CD8-positive, alpha-beta memory T cell (primary cell): ENCODE results near the gene SNAPC2. TPM values are rescaled to one million over a fixed set of nuclear protein-coding genes. Genes with fewer than 3 reads are reported as not detected.

ENCODE experiments used
- CTCF ChIA-PET: fragments of 350-600 bp; sonication (Branson Sonifier 250); formaldehyde crosslinking; loops from one replicate; lab custom pipeline; 2021; ENCODE audit warnings: antibody characterized with exemption; lab: Charles Lee
- POLR2A ChIA-PET: fragments of 350-600 bp; sonication (Branson Sonifier 250); formaldehyde crosslinking; loops from one replicate; lab custom pipeline; 2021; ENCODE audit warnings: antibody characterized with exemption; lab: Charles Lee
- DNase-seq, 5 donors: peaks; one replicate each; pipeline versions ENCODE4 v3.0.0 to v3.0.0-alpha.2; 2020 to 2022; ENCODE audit warnings: mixed read lengths in 1 of 5
- H3K27ac ChIP-seq: one replicate; pipeline ENCODE4 v1.7.0; 2013; ENCODE audit warnings: low read depth, mild to moderate bottlenecking, low read length, moderate library complexity
- H3K27me3 ChIP-seq: 2 replicates; pipeline ENCODE4 v1.7.0; 2013; ENCODE audit warnings: low read length, mild to moderate bottlenecking; ENCODE audit not compliant: insufficient read depth, poor library complexity, severe bottlenecking
- H3K36me3 ChIP-seq: 2 replicates; pipeline ENCODE4 v1.7.0; 2013; ENCODE audit warnings: mild to moderate bottlenecking, low read length, moderate library complexity; ENCODE audit not compliant: insufficient read depth
- H3K4me1 ChIP-seq: 2 replicates; pipeline ENCODE4 v1.7.0; 2013; ENCODE audit warnings: mild to moderate bottlenecking, low read length, moderate library complexity; ENCODE audit not compliant: insufficient read depth
- H3K4me3 ChIP-seq: 2 replicates; pipeline ENCODE4 v1.7.0; 2013; ENCODE audit warnings: mild to moderate bottlenecking, low read length
- H3K9me3 ChIP-seq: 2 replicates; pipeline ENCODE4 v1.7.0; 2013; ENCODE audit warnings: mild to moderate bottlenecking, low read length
- H3K27ac Mint-ChIP-seq, 8 donors: one replicate each; pipeline ENCODE4 v1.8.0; 2020 to 2021; ENCODE audit warnings: mixed read lengths in 8 of 8, mild to moderate bottlenecking in 6 of 8, inconsistent platforms in 3 of 8, moderate library complexity in 3 of 8
- H3K27me3 Mint-ChIP-seq, 2 donors: one replicate each; pipeline ENCODE4 v1.8.0; 2020 to 2021; ENCODE audit warnings: mixed read lengths in 2 of 2, mild to moderate bottlenecking in 1 of 2, moderate library complexity in 1 of 2
- H3K36me3 Mint-ChIP-seq, 3 donors: one replicate each; pipeline ENCODE4 v1.8.0; 2020 to 2021; ENCODE audit warnings: mixed read lengths in 3 of 3, inconsistent platforms in 1 of 3, mild to moderate bottlenecking in 1 of 3
- H3K4me1 Mint-ChIP-seq, 3 donors: one replicate each; pipeline ENCODE4 v1.8.0; 2020 to 2021; ENCODE audit warnings: mixed read lengths in 3 of 3, inconsistent platforms in 1 of 3, mild to moderate bottlenecking in 1 of 3
- H3K4me3 Mint-ChIP-seq, 7 donors: one replicate each; pipeline ENCODE4 v1.8.0; 2020 to 2021; ENCODE audit warnings: mixed read lengths in 7 of 7, mild to moderate bottlenecking in 6 of 7, moderate library complexity in 4 of 7, inconsistent platforms in 2 of 7
- H3K9me3 Mint-ChIP-seq, 5 donors: one replicate each; pipeline ENCODE4 v1.8.0; 2020 to 2022; ENCODE audit warnings: mixed read lengths in 5 of 5, mild to moderate bottlenecking in 3 of 5, moderate library complexity in 2 of 5, inconsistent platforms in 1 of 5
- polyA plus RNA-seq: library from polyadenylated mRNA; unstranded; fragments of 300-500 nt; fragmentation: Illumina TruSeq; gene quantifications from one replicate; pipeline ENCODE4 v1.2.3, GENCODE V29; 2021
- total RNA-seq, 2 experiments: library from RNA; stranded (reverse); gene quantifications; one replicate each; pipeline ENCODE4 v1.2.3, GENCODE V29; 2021

SNAPC2 gene
- total and polyA plus RNA-seq, 3 experiments from 2014 or later, result 17.4 to 21.9 (median 18.2) TPM

DNA sequence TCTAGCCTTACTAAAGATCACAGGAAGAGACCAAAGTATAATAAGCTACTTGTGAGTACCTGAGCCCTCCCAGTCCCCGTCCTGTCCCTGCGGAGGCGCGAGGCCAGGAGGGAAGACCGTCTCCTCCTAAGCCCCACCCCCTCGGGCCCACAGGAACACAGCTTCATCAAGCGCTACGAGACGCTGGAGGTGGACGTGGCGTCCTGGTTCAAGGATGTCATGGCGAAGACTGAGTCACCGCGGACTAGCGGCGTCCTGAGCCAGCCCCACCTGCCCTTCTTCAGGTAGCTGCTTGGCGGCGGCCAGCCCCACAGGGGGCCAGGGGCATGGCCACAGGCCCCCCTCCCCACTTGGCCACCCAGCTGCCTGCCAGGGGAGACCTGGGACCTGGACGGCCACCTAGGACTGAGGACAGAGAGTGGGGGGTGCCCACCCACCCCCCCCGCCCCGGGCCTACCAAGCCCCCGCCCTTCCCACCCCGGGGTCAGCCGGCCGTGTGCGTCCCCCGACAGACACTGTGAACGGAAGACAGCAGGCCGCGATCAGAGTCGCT lies 7.9 kb upstream of the SNAPC2 start:
- H3K9me3 Mint-ChIP-seq, result no peaks in the 10 kb centered on the region
- H3K4me3 Mint-ChIP-seq, result no peak overlapping the region
- peaks cover 3 to 34% (median 10%) of the 10 kb centered on the region in 3 donors for H3K36me3 Mint-ChIP-seq
- ChIA-PET CTCF (interaction anchor here (1.1 to 1.7 kb wide), 2 partner anchors 8 to 231 kb away, joined by 3 read pairs; partner anchors contain the start of genes SNAPC2 and TRAPPC5), POLR2A (interaction anchor here (1.1 kb wide), 1 partner anchor 8 kb away, joined by 5 read pairs; the partner anchor contains the start of gene SNAPC2)
- H3K27me3 ChIP-seq, result peaks cover 10% of the 10 kb centered on the region
- H3K9me3 ChIP-seq, result no peaks in the 10 kb centered on the region
- H3K4me1 Mint-ChIP-seq, result peaks cover 10 to 24% (median 11%) of the 10 kb centered on the region in 3 donors
- no peak overlapping the region for H3K4me3 ChIP-seq
- peaks cover 14% of the 10 kb centered on the region for H3K4me1 ChIP-seq
- DNase-seq, result no peak
- peaks cover 13 to 15% of the 10 kb centered on the region in 2 donors for H3K27me3 Mint-ChIP-seq
- H3K27ac ChIP-seq, result no peak overlapping the region
- peak overlapping the region in 1 of 8 donors; percentile 42 for H3K27ac Mint-ChIP-seq
- peaks cover 8% of the 10 kb centered on the region for H3K36me3 ChIP-seq

DNA sequence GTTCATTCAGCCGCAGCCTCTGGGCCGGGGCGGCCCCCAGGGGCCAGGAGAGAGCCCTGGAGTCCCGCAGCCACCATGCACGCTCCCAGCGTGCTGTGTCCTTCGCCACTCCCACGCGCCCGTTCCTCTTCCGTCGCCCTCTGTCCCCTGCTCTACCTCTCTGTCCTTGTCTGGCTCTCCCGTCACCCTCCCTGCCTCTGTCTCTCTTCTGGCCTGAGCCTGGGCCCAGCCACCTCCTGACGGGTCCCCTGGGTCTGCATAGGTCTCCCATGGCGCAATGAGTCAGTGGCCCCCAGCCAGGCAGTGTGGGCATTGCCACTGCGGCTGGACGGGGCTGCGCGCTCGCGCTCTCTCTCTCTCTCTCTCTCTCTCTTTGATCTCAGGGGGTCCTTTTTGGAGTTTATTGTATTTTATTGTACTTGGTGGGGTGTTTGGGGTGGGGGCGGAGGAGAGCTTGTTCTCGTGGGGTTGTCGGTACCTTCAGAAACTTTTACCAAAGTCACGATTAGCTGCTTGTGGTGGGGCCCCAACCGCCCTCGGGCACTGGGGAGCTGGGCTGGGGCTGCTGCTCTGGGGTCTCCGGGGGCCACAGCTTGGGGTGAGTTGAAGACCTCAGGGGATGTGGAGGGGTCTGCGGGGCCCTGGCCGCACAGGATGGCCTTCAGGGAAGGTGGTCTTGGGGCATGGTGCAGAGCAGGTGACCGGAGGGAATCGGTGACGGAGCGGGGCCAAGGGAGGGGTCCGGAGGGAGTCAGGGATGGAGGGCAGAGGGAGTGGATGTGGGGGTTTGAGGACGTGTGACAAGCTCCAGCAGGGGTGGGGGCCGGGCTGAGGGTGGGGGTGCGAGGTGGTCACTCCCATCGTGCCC lies 7.2 kb upstream of the SNAPC2 start:
- Histone ChIP-seq H3K4me3 (no peak overlapping the region), H3K27ac (no peak overlapping the region), H3K27me3 (peaks cover 13% of the 10 kb centered on the region), H3K36me3 (peaks cover 8% of the 10 kb centered on the region), H3K9me3 (no peaks in the 10 kb centered on the region), H3K4me1 (peaks cover 13% of the 10 kb centered on the region)
- Mint-ChIP-seq H3K27me3 (peaks cover 14 to 17% of the 10 kb centered on the region in 2 donors), H3K36me3 (peaks cover 3 to 33% (median 10%) of the 10 kb centered on the region in 3 donors), H3K9me3 (no peaks in the 10 kb centered on the region), H3K27ac (no peak overlapping the region), H3K4me1 (peaks cover 10 to 22% (median 12%) of the 10 kb centered on the region in 3 donors), H3K4me3 (no peak overlapping the region)
- no peak for DNase-seq
- CTCF ChIA-PET, result no interaction called here
- POLR2A ChIA-PET, result no interaction called here

DNA sequence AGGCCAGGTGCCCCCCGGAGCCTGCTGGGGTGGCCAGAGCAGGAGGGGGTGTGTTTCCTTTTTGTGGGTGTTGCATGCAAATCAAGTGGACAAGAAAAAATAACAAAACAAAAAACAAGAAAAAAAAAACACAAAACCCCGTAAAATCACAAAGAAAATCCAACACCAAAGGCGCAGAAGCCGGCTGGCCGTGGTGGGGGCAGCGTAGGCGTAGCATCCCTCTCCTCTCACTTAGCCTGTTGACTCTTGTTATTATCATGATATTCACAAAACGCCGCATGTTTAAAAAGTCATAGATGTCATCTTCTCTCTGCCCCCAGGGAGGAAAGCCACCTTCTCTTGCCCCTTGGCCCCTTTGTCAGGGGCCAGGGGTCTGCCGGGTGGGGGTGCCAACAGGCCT lies 6.5 kb upstream of the SNAPC2 start:
- no peak overlapping the region for H3K27ac ChIP-seq
- H3K9me3 ChIP-seq, result no peaks in the 10 kb centered on the region
- H3K4me1 Mint-ChIP-seq, result peaks cover 10 to 27% (median 13%) of the 10 kb centered on the region in 3 donors
- peaks cover 21 to 24% of the 10 kb centered on the region in 2 donors for H3K27me3 Mint-ChIP-seq
- H3K4me3 ChIP-seq, result no peak overlapping the region
- H3K4me3 Mint-ChIP-seq, result peak overlapping the region in 1 of 7 donors; percentile 78
- H3K4me1 ChIP-seq, result peaks cover 17% of the 10 kb centered on the region
- peaks cover 3 to 31% (median 10%) of the 10 kb centered on the region in 3 donors for H3K36me3 Mint-ChIP-seq
- H3K27ac Mint-ChIP-seq, result no peak overlapping the region
- H3K27me3 ChIP-seq, result peaks cover 15% of the 10 kb centered on the region
- DNase-seq, result no peak
- no peaks in the 10 kb centered on the region for H3K9me3 Mint-ChIP-seq
- ChIA-PET POLR2A (no interaction called here), CTCF (no interaction called here)
- H3K36me3 ChIP-seq, result peaks cover 8% of the 10 kb centered on the region

DNA sequence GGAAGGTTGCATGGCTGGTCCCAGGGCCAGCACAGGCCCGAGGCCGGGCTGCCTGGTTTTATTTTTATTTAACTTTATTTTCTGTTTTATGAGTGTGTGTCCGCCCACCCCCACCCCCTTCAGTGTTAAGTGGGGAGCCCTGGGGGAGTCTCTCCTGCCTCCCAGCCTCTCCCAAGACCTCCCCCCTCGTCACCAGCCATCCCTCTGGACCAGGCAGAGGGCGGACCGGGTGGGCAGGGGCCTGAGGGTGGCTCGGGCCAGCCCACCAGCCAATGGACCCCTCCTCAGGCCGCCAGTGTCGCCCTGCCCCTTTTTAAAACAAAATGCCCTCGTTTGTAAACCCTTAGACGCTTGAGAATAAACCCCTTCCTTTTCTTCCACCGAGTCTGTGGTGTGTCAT lies 6.0 kb upstream of the SNAPC2 start:
- Mint-ChIP-seq H3K27me3 (peaks cover 21 to 24% of the 10 kb centered on the region in 2 donors), H3K4me1 (peaks cover 10 to 27% (median 13%) of the 10 kb centered on the region in 3 donors), H3K9me3 (no peaks in the 10 kb centered on the region), H3K4me3 (no peak overlapping the region), H3K36me3 (peaks cover 3 to 31% (median 10%) of the 10 kb centered on the region in 3 donors), H3K27ac (no peak overlapping the region)
- ChIA-PET CTCF (no interaction called here), POLR2A (no interaction called here)
- Histone ChIP-seq H3K36me3 (peaks cover 8% of the 10 kb centered on the region), H3K27ac (no peak overlapping the region), H3K4me3 (no peak overlapping the region), H3K27me3 (peaks cover 18% of the 10 kb centered on the region), H3K9me3 (no peaks in the 10 kb centered on the region), H3K4me1 (peaks cover 17% of the 10 kb centered on the region)
- DNase-seq, result no peak

DNA sequence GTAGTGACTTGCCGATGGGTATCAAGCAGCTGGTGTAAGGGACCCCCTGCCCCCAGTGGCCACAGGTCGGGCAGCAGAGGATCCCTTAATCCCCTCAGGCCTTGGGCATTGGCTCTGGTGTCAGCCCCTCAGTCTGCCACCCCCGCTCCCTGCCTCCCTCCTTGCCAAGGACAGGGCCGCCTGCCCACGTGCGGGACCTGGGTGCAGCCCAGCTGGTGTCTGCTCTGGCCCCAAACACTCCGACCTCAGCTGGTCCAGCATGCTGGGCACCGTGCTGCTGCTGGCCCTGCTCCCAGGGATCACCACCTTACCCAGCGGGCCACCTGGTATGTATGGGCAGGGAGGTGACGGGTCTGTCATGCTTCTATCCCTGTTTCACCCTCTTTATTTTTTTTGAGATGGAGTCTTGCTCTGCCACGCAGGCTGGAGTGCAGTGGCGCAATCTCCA lies 5.5 kb upstream of the SNAPC2 start, which contains the start of gene TGFBR3L:
TGFBR3L (plus strand) TSS at position 233 of the 448 bp plus-strand sequence.
- ChIA-PET CTCF (interaction anchor here (1.2 kb wide), 1 partner anchor 11 kb away, joined by 3 read pairs; the partner anchor contains the start of gene MAP2K7), POLR2A (no interaction called here)
- peaks cover 22 to 26% of the 10 kb centered on the region in 2 donors for H3K27me3 Mint-ChIP-seq
- Histone ChIP-seq H3K27ac (no peak within 1 kb of the TSS), H3K9me3 (no peaks in the 10 kb centered on the region), H3K4me1 (peaks cover 21% of the 10 kb centered on the region), H3K36me3 (peaks cover 8% of the 10 kb centered on the region), H3K4me3 (no peak within 1 kb of the TSS), H3K27me3 (peaks cover 18% of the 10 kb centered on the region)
- H3K9me3 Mint-ChIP-seq, result no peaks in the 10 kb centered on the region
- peaks cover 12 to 31% (median 16%) of the 10 kb centered on the region in 3 donors for H3K4me1 Mint-ChIP-seq
- DNase-seq, result no peak
- peak within 1 kb of the TSS; percentile 59 to 78 (median 66) for H3K4me3 Mint-ChIP-seq
- peak within 1 kb of the TSS in 6 of 8 donors; percentile 36 to 77 (median 63) for H3K27ac Mint-ChIP-seq
- peaks cover 3 to 31% (median 10%) of the 10 kb centered on the region in 3 donors for H3K36me3 Mint-ChIP-seq

DNA sequence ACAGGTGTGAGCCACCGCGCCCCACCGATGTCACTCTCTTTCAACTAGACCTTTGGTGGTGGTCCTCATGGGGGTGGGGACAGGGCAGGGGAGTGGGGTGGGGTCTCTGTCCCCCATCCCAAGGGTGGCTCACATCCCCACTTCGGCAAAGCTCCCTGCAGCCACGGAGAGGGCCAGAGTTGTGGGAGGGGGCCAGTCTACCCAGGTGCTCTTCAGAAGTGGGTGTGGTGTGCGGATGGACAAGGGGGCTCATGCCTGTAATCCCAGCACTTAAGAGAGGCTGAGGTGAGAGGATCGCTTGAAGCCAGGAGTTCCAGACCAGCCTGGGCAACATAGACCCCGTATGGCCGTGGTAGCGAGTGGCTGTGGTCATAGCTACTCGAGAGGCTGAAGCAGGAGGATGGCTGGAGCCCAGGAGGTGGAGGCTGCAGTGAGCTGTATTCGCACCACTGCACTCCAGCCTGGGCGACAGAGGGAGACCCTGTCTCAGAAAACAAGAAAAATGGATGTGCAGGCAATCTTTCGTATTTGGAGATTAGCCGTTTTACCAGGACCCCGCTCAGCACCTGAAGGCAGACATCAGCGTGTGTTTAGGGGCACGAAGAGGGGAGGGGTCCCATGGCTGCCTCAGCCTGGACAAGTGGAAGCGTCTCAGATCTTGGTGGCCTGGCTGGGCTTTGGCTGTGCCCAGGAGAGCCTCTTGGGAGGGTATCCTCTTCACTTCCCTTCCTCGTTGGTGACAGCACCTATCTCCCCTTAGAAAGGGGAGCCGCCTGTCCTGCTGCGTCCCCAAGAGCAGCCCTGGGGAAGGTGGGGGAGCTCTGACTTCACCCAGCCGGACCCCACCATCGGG lies 4.7 kb upstream of the SNAPC2 start:
- Histone ChIP-seq H3K9me3 (no peaks in the 10 kb centered on the region), H3K4me1 (peaks cover 25% of the 10 kb centered on the region), H3K4me3 (no peak overlapping the region), H3K36me3 (peaks cover 4% of the 10 kb centered on the region), H3K27ac (no peak overlapping the region), H3K27me3 (peaks cover 18% of the 10 kb centered on the region)
- Mint-ChIP-seq H3K27ac (peak overlapping the region in 6 of 8 donors; percentile 36 to 77 (median 63)), H3K4me1 (peaks cover 17 to 37% (median 21%) of the 10 kb centered on the region in 3 donors), H3K36me3 (peaks cover 3 to 23% (median 10%) of the 10 kb centered on the region in 3 donors), H3K4me3 (peak overlapping the region; percentile 59 to 73 (median 66)), H3K9me3 (no peaks in the 10 kb centered on the region), H3K27me3 (peaks cover 28 to 29% of the 10 kb centered on the region in 2 donors)
- no peak for DNase-seq
- CTCF ChIA-PET, result interaction anchor here (1.2 to 8.3 kb wide), 2 partner anchors 11 to 46 kb away, joined by 3 to 37 read pairs; partner anchors contain the start of gene MAP2K7
- POLR2A ChIA-PET, result interaction anchor here (0.9 to 3.0 kb wide), 2 partner anchors 12 to 53 kb away, joined by 3 to 11 read pairs; partner anchors contain the start of gene MAP2K7
